ENCODE data around the gene UBR3.

Gene UBR3

DNA sequence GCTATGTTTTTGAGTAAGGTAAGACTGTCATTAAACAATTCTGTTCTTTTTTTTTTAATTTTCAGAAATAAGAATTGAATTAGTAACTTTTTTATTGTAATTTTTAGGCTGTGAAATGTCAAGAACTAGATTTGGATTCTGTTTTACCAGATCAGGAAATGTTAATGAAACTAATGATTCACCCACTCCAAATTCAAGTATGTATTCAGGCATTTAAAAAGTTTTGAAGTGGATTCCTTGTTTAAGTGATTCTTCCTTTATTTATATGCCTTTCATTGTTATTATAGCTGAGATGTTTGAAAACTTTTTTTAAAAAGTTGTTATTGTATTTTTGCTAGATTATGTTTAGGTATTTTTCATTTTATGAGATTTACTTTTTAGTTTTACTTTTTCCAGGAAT, 96.7 kb downstream of the UBR3 start:
- no peak for TF ChIP-seq TAF1 (IDR thresholded peaks at IDR 0.05; ENCODE audit: borderline replicate concordance, insufficient read depth, low read length)
- no peak for TF ChIP-seq FOXP2 (optimal IDR thresholded peaks at IDR 0.05; ENCODE audit: borderline replicate concordance, extremely low read depth, extremely low read length, insufficient read depth)
- TF ChIP-seq, protein P1, sequence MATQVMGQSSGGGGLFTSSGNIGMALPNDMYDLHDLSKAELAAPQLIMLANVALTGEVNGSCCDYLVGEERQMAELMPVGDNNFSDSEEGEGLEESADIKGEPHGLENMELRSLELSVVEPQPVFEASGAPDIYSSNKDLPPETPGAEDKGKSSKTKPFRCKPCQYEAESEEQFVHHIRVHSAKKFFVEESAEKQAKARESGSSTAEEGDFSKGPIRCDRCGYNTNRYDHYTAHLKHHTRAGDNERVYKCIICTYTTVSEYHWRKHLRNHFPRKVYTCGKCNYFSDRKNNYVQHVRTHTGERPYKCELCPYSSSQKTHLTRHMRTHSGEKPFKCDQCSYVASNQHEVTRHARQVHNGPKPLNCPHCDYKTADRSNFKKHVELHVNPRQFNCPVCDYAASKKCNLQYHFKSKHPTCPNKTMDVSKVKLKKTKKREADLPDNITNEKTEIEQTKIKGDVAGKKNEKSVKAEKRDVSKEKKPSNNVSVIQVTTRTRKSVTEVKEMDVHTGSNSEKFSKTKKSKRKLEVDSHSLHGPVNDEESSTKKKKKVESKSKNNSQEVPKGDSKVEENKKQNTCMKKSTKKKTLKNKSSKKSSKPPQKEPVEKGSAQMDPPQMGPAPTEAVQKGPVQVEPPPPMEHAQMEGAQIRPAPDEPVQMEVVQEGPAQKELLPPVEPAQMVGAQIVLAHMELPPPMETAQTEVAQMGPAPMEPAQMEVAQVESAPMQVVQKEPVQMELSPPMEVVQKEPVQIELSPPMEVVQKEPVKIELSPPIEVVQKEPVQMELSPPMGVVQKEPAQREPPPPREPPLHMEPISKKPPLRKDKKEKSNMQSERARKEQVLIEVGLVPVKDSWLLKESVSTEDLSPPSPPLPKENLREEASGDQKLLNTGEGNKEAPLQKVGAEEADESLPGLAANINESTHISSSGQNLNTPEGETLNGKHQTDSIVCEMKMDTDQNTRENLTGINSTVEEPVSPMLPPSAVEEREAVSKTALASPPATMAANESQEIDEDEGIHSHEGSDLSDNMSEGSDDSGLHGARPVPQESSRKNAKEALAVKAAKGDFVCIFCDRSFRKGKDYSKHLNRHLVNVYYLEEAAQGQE (IDR thresholded peaks at IDR 0.05; ENCODE audit: insufficient read depth in 1 of 2, low read depth in 2 of 2, low read length in 2 of 2), result no peak
- no peak for TF ChIP-seq SIN3A (IDR thresholded peaks at IDR 0.05; ENCODE audit: borderline replicate concordance, insufficient read depth, low read length)
- TF ChIP-seq POLR2AphosphoS5 (IDR thresholded peaks at IDR 0.05; ENCODE audit: low read depth, low read length), result no peak

DNA sequence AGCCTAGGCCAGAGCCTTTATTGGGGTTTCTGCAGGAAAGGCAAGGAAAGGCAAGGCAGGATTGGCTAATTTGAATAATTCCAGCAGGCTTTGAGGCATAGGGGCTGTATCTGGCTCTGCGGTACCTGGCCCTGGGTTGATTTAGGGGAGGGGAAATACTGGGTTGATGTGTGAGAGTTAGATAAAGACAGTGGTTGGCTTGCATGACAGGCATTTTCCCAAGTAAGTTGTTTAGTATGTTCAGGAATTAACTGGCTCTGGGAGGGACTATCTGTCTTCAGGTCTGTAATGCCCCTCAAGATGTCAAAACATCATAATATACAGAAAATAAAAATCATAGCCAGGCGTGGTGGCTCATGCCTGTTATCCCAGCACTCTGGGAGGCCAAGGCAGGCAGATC, 98.7 kb downstream of the UBR3 start:
- no peak for TF ChIP-seq FOXP2 (optimal IDR thresholded peaks at IDR 0.05; ENCODE audit: borderline replicate concordance, extremely low read depth, extremely low read length, insufficient read depth)
- TF ChIP-seq, protein P1 (IDR thresholded peaks at IDR 0.05; ENCODE audit: insufficient read depth in 1 of 2, low read depth in 2 of 2, low read length in 2 of 2), result no peak
- no peak for TF ChIP-seq POLR2AphosphoS5 (IDR thresholded peaks at IDR 0.05; ENCODE audit: low read depth, low read length)
- no peak for TF ChIP-seq TAF1 (IDR thresholded peaks at IDR 0.05; ENCODE audit: borderline replicate concordance, insufficient read depth, low read length)
- TF ChIP-seq SIN3A (IDR thresholded peaks at IDR 0.05; ENCODE audit: borderline replicate concordance, insufficient read depth, low read length), result no peak

DNA sequence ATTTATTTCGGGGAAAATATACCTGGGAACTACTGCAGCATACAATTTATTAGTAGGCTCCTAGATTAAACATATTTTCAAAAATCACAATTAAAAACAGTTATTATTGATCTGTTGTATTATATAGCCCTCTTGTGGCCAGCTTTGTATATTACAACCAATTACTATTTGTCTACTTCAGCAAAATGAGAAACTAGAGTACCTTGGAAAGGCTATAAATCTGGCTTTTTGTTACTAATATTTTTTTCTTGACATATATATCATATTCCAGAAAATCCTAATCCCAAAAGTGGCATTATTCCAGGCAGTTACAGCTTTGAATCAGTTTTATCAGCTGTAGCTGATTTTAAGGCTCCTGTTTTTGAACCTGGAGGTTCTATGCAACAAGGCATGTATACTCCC, 101.2 kb downstream of the UBR3 start:
- no peak for TF ChIP-seq FOXP2 (optimal IDR thresholded peaks at IDR 0.05; ENCODE audit: borderline replicate concordance, extremely low read depth, extremely low read length, insufficient read depth)
- TF ChIP-seq, protein P1 (IDR thresholded peaks at IDR 0.05; ENCODE audit: insufficient read depth in 1 of 2, low read depth in 2 of 2, low read length in 2 of 2), result no peak

DNA sequence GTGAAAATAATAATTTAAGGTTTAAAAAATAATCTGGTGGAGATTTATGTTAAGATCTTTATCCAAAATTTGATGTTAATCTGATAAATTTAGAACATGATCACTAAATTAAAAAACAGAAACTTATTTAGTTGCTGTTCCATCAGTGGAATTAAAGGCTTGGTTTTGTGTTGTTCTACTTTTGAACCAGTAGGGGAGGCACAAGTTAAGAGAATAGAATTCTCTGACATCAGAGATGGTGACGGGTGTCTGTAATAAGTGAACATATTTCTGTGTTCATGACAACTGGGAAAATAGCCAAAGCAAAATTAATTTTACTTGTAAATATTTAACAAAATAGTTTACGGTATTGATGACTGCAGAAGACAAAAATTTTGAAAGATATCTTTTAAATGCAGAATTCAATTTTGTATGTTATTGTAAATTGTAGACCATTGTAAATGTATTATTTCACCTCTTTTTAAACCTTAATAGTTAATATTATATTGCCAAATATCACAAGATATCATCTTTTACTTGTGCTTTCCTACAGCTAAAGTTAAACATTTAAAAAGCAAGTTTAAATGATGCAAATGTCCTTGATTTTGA, 106.0 kb downstream of the UBR3 start:
- no peak for TF ChIP-seq FOXP2 (optimal IDR thresholded peaks at IDR 0.05; ENCODE audit: borderline replicate concordance, extremely low read depth, extremely low read length, insufficient read depth)
- TF ChIP-seq, protein P1 (IDR thresholded peaks at IDR 0.05; ENCODE audit: insufficient read depth in 1 of 2, low read depth in 2 of 2, low read length in 2 of 2), result no peak
- TF ChIP-seq POLR2AphosphoS5 (IDR thresholded peaks at IDR 0.05; ENCODE audit: low read depth, low read length), result no peak
- TF ChIP-seq TAF1 (IDR thresholded peaks at IDR 0.05; ENCODE audit: borderline replicate concordance, insufficient read depth, low read length), result no peak
- TF ChIP-seq SIN3A (IDR thresholded peaks at IDR 0.05; ENCODE audit: borderline replicate concordance, insufficient read depth, low read length), result no peak

DNA sequence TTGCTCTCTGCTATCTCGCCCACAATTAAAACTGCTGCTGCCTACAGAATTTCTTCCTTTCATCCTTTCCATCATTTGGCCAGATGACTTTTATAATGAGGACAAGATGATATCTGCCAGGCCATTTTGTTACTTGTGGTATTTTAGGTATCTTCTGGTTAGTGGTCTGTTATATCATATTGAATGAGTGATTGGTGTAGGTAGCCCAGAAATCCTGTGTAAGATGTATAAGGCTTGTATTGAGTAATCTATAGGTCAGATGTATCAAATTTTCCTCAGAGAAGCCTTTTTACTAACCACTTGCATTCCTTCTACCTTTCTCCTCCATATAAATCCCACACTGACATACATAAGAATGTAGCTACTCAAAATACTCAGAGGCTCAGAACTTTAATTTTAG, 118.3 kb downstream of the UBR3 start:
- no peak for TF ChIP-seq POLR2AphosphoS5 (IDR thresholded peaks at IDR 0.05; ENCODE audit: low read depth, low read length)
- TF ChIP-seq TAF1 (IDR thresholded peaks at IDR 0.05; ENCODE audit: borderline replicate concordance, insufficient read depth, low read length), result no peak
- TF ChIP-seq, protein P1 (IDR thresholded peaks at IDR 0.05; ENCODE audit: insufficient read depth in 1 of 2, low read depth in 2 of 2, low read length in 2 of 2), result no peak
- TF ChIP-seq FOXP2 (optimal IDR thresholded peaks at IDR 0.05; ENCODE audit: borderline replicate concordance, extremely low read depth, extremely low read length, insufficient read depth), result no peak
- TF ChIP-seq SIN3A (IDR thresholded peaks at IDR 0.05; ENCODE audit: borderline replicate concordance, insufficient read depth, low read length), result no peak

All from PFSK-1 (cell line).